Esophagus muscularis mucosa (tissue), 2 donors: Measurements from ENCODE around the gene CORO6.
"Not testable (repeated sequence)": the region's sequence is repeated elsewhere in the genome, so short reads cannot be mapped to it uniquely, and the experiment has no call there.

ENCODE experiments used
- POLR2A ChIP-seq: fragments of 450-650 bp; IDR thresholded peaks from one replicate; pipeline ENCODE4 v1.6.1; 2017; ENCODE audit warnings: antibody characterized with exemption, moderate library complexity, mild to moderate bottlenecking, low read depth
- POLR2AphosphoS5 ChIP-seq, 2 donors: sonication (generic); formaldehyde crosslinking; IDR thresholded peaks; one replicate each; pipeline ENCODE4 v1.6.1; 2017; ENCODE audit warnings: antibody characterized with exemption in 2 of 2

DNA sequence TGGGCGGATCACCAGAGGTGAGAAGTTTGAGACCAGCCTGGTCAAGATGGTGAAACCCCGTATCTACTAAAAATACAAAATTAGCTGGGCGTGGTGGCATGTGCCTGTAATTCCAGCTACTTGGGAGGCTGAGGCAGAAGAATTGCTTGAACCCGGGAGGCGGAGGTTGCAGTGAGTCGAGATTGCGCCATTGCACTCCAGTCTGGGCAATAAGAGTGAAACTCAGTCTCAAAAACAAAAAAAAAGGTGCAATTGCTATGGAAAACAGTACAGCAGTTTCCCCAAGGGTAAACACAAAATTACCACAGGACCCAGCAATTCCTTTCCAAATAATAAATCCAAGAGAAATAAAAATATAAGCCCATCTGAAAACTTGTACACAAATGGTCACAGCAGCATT, 29.2 kb upstream of the CORO6 start:
- TF ChIP-seq POLR2A; POLR2AphosphoS5 (IDR thresholded peaks at IDR 0.05): not testable (repeated sequence)
